Fibroblast of skin of scalp (primary cell): ENCODE results near the gene NLRP4. TPM values are rescaled to one million over a fixed set of nuclear protein-coding genes. Genes with fewer than 3 reads are reported as not detected.

Source experiments
- DNase-seq: peaks from one replicate; pipeline ENCODE4 v3.0.0-alpha.2; 2013
- polyA plus RNA-seq, 2 experiments: library from polyadenylated mRNA; unstranded; fragments of 120-200 nt; gene quantifications; one replicate each; pipeline ENCODE4 v1.2.1, GENCODE V29; 2013; ENCODE audit not compliant: insufficient read length in 2 of 2

NLRP4 gene
- polyA plus RNA-seq (2013, experiment 1 of 2; ENCODE audit: insufficient read length) = not detected
- polyA plus RNA-seq (2013, experiment 2 of 2; ENCODE audit: insufficient read length) = not detected

GRCh38 chr19:55836340-55836739, at the start of gene NLRP4:
Gene NLRP4 (plus strand): TSS chr19:55836540. CDS start chr19:55852081, 15,541 bp downstream.
- no peak for DNase-seq

GRCh38 chr19:55795021-55795420, 41.3 kb upstream of the NLRP4 start:
- DNase-seq = no peak

GRCh38 chr19:55801416-55801815, 34.9 kb upstream of the NLRP4 start:
- no peak for DNase-seq

- no peak for DNase-seq
Observed at GRCh38 chr19:55802281-55802680, 34.1 kb upstream of the NLRP4 start.

- DNase-seq = peak; percentile 7
Observed at GRCh38 chr19:55809381-55810058, 26.8 kb upstream of the NLRP4 start.

GRCh38 chr19:55811340-55811739, 25.0 kb upstream of the NLRP4 start:
- DNase-seq = no peak

GRCh38 chr19:55812449-55812848, 23.9 kb upstream of the NLRP4 start:
- DNase-seq = no peak

- no peak for DNase-seq
Observed at GRCh38 chr19:55813906-55814305, 22.4 kb upstream of the NLRP4 start.

GRCh38 chr19:55820037-55820436, 16.3 kb upstream of the NLRP4 start:
- DNase-seq = no peak

GRCh38 chr19:55830656-55831055, 5.7 kb upstream of the NLRP4 start:
- no peak for DNase-seq

- no peak for DNase-seq
Observed at GRCh38 chr19:55831846-55832245, 4.5 kb upstream of the NLRP4 start, which contains the start of gene NLRP11. Gene NLRP11 (minus strand): TSS chr19:55831999. CDS start chr19:55818174, 13,825 bp downstream.

- no peak for DNase-seq
Observed at GRCh38 chr19:55832676-55833075, 3.7 kb upstream of the NLRP4 start.

- DNase-seq = no peak
Observed at GRCh38 chr19:55838251-55838650, 1.9 kb downstream of the NLRP4 start.

GRCh38 chr19:55838906-55839305, 2.6 kb downstream of the NLRP4 start:
- DNase-seq = no peak

- no peak for DNase-seq
Observed at GRCh38 chr19:55855160-55855559, 18.8 kb downstream of the NLRP4 start.

- no peak for DNase-seq
Observed at GRCh38 chr19:55857149-55857548, 20.8 kb downstream of the NLRP4 start.

- DNase-seq = no peak
Observed at GRCh38 chr19:55857974-55858373, 21.6 kb downstream of the NLRP4 start.

GRCh38 chr19:55858401-55858800, 22.1 kb downstream of the NLRP4 start:
- DNase-seq = no peak

GRCh38 chr19:55858969-55859368, 22.6 kb downstream of the NLRP4 start:
- DNase-seq = no peak

- no peak for DNase-seq
Observed at GRCh38 chr19:55866521-55866920, 30.2 kb downstream of the NLRP4 start.

GRCh38 chr19:55867101-55867500, 30.8 kb downstream of the NLRP4 start:
- DNase-seq = no peak

GRCh38 chr19:55870736-55871135, 34.4 kb downstream of the NLRP4 start:
- DNase-seq = no peak

- DNase-seq = no peak
Observed at GRCh38 chr19:55877211-55877610, 40.9 kb downstream of the NLRP4 start.

GRCh38 chr19:55882626-55883025, 46.3 kb downstream of the NLRP4 start:
- DNase-seq = no peak

- no peak for DNase-seq
Observed at GRCh38 chr19:55898911-55899310, 62.6 kb downstream of the NLRP4 start.
